ENCODE measurements around the gene BMPER. TPM values are rescaled to one million over a fixed set of nuclear protein-coding genes. Genes with fewer than 3 reads are reported as not detected.

BMPER gene
- total RNA-seq, 1 donor from 2014 or later = 7.4 TPM

GRCh38 chr7:34044734-34045353, 139.5 kb downstream of the BMPER start:
- intact Hi-C loops (cut with DNase I) = no loop called here
- ATAC-seq = no peak

GRCh38 chr7:34048445-34048844, 143.1 kb downstream of the BMPER start:
- no peak for DNase-seq

More at GRCh38 chr7:34044734-34045353, 139.5 kb downstream of the BMPER start:
- H3K4me3 ChIP-seq = no peak overlapping the region
- H3K27me3 ChIP-seq (ENCODE audit: low read depth) = no peaks in the 10 kb centered on the region
- H3K4me1 ChIP-seq = no peaks in the 10 kb centered on the region
- H3K27ac ChIP-seq = no peak overlapping the region
- no peak for DNase-seq
- no peaks in the 10 kb centered on the region for H3K9me3 ChIP-seq
- no peak for TF ChIP-seq CTCF (IDR thresholded peaks at IDR 0.05)
- no peaks in the 10 kb centered on the region for H3K36me3 ChIP-seq

GRCh38 chr7:34054075-34054474, 148.7 kb downstream of the BMPER start:
- no peaks in the 10 kb centered on the region for H3K4me1 ChIP-seq
- H3K4me3 ChIP-seq = no peak overlapping the region
- intact Hi-C loops (cut with DNase I) = no loop called here
- ATAC-seq = no peak
- H3K27me3 ChIP-seq (ENCODE audit: low read depth) = no peaks in the 10 kb centered on the region
- TF ChIP-seq CTCF (IDR thresholded peaks at IDR 0.05) = no peak
- H3K27ac ChIP-seq = no peak overlapping the region
- H3K9me3 ChIP-seq = no peaks in the 10 kb centered on the region
- no peak for DNase-seq
- no peaks in the 10 kb centered on the region for H3K36me3 ChIP-seq

More at GRCh38 chr7:34048445-34048844, 143.1 kb downstream of the BMPER start:
- Histone ChIP-seq H3K27ac (no peak overlapping the region), H3K4me1 (no peaks in the 10 kb centered on the region), H3K9me3 (no peaks in the 10 kb centered on the region), H3K36me3 (no peaks in the 10 kb centered on the region), H3K4me3 (no peak overlapping the region), H3K27me3 (ENCODE audit: low read depth) (no peaks in the 10 kb centered on the region)
- no peak for ATAC-seq
- TF ChIP-seq CTCF (IDR thresholded peaks at IDR 0.05) = no peak
- intact Hi-C loops (cut with DNase I) = no loop called here

GRCh38 chr7:34057136-34057535, 151.8 kb downstream of the BMPER start:
- DNase-seq (no peak), ATAC-seq (no peak)
- intact Hi-C loops (cut with DNase I) = no loop called here
- no peak overlapping the region for H3K4me3 ChIP-seq
- no peaks in the 10 kb centered on the region for H3K27me3 ChIP-seq (ENCODE audit: low read depth)
- no peak overlapping the region for H3K27ac ChIP-seq
- no peaks in the 10 kb centered on the region for H3K36me3 ChIP-seq
- no peak for TF ChIP-seq CTCF (IDR thresholded peaks at IDR 0.05)
- no peaks in the 10 kb centered on the region for H3K9me3 ChIP-seq
- peaks cover 13% of the 10 kb centered on the region for H3K4me1 ChIP-seq

- H3K4me1 ChIP-seq = peaks cover 13% of the 10 kb centered on the region
- intact Hi-C loops (cut with DNase I) = no loop called here
- ATAC-seq = peak; percentile 29 to 56
These were observed 152.6 kb downstream of the BMPER start for GRCh38 chr7:34057956-34058355.

More at GRCh38 chr7:34057956-34058355, 152.6 kb downstream of the BMPER start:
- no peak for DNase-seq
- H3K4me3 ChIP-seq = no peak overlapping the region
- no peaks in the 10 kb centered on the region for H3K9me3 ChIP-seq
- no peaks in the 10 kb centered on the region for H3K36me3 ChIP-seq
- H3K27ac ChIP-seq = no peak overlapping the region
- H3K27me3 ChIP-seq (ENCODE audit: low read depth) = no peaks in the 10 kb centered on the region
- TF ChIP-seq CTCF (IDR thresholded peaks at IDR 0.05) = no peak

Data from lower lobe of right lung (tissue), 2 donors.